Measurements from ENCODE around the gene SETD3. TPM values are rescaled to one million over a fixed set of nuclear protein-coding genes. Genes with fewer than 3 reads are reported as not detected.
"Not testable (repeated sequence)": the region's sequence is repeated elsewhere in the genome, so short reads cannot be mapped to it uniquely, and the experiment has no call there.

The SETD3 gene
- total RNA-seq, 1 experiment from 2014 or later: 60.0 TPM

DNA sequence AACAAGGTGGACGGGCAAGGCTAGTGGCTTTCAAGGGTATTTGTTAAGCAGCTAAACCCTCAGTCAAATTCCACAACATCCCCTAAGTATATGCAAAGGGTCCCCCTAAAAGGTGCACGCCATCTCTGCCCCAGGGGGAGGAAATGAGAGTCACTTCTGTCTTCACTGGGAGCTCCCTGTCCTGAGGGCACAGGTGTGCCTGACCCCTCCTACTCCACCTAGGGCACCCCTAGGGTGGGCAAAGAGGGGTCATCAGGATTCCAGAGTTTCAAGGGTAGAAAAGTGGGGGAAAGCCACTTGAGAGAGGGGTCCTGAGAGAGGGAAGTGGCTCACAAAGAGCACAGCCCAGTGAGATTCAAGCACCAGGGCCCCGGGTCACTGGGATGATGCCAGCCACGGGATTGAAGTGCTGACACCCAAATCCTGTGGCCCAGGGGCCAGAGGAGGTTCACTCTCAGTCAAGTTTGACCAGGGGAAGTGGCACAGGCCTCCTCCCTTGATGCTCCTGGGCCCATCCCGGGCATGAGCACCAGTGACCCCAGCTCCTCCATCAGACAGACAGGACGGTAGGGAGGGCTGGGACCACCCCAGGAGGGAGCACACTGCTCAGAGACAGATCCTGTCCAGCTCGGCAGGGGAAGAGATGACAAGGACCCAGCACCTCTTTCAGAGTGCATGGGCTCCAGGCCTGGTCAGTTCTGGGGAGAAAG, 126.3 kb downstream of the SETD3 start:
- no peaks in the 10 kb centered on the region for H3K27me3 ChIP-seq (ENCODE audit: control insufficient read depth, insufficient read depth, low read length)
- DNase-seq: no peak
- no peak overlapping the region for H3K4me3 ChIP-seq (ENCODE audit: insufficient read depth, low read depth, low read length)
- H3K36me3 ChIP-seq (replicated peaks; ENCODE audit: control insufficient read depth, insufficient read depth, low read length): no peaks in the 10 kb centered on the region

DNA sequence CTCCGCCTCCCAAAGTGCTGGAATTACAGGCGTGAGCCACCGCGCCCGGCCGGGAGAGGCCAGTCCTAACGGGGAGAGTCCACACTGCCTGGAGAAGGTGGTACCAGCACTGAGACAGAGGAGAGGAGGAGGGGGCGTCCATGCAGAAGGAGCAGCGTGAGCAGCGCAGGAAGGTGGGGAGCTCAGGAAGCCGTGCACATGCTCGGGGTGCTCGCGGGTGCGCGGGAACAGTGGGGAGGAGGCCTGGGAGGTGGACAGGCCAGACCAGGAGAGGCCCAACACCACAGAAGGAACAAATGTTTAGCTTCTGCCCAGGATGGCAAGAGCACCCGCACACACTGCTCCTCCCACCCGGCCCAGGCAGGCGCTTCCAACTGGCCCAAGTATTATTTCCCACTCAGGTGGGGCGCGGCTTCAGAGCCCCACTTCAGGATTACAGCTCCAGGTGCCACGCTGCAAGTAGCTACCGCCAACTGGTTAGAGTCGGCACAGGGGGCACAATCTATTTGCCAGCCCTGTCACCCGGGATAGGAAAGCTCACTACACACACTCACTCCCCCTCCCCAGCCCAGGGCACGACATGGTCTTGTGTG, 127.9 kb downstream of the SETD3 start:
- no peaks in the 10 kb centered on the region for H3K27me3 ChIP-seq (ENCODE audit: control insufficient read depth, insufficient read depth, low read length)
- H3K36me3 ChIP-seq (replicated peaks; ENCODE audit: control insufficient read depth, insufficient read depth, low read length): no peaks in the 10 kb centered on the region
- DNase-seq: no peak
- H3K4me3 ChIP-seq (ENCODE audit: insufficient read depth, low read depth, low read length): no peak overlapping the region

DNA sequence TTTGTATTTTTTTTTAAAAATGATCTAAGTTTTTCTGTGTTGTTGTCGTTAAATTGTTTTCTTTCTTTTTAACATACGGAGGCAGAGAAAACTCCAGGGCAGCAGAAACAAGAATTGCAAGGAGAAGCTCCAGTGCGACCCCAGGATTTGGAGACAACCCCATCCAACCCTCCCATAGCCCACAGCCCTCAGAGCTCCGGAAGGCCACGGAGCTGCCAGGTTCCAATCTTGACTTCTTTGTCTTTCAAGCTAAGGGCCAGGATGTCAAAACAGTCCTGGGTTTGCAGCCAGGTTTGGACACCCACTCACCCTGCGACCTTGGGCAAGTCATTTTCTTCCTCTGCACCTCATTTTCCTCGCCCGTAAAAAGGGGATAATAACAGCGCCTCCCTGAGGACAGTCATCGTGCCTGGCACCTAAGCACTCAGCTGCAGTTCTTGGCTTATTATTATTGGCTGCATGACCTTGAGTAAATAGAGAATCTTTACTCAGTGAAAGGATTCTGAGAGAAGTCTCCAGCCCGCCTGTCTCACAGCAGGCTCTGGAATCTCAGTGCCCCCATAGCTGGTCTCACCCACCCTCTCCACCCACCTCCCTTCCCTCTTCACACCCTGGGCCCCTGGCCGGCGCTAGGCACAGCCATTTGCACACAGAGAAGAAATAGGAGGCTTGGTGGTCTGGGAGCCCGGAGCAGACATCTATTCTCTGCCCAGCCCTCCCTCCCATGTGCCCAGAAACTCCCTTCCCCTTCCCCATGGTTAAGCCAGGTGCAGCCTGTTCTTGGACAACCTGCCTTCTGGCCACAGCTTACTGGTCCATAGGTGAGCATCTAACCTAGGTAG, 129.3 kb downstream of the SETD3 start:
- no peak overlapping the region for H3K4me3 ChIP-seq (ENCODE audit: insufficient read depth, low read depth, low read length)
- H3K36me3 ChIP-seq (replicated peaks; ENCODE audit: control insufficient read depth, insufficient read depth, low read length): no peaks in the 10 kb centered on the region
- no peak for DNase-seq
- no peaks in the 10 kb centered on the region for H3K27me3 ChIP-seq (ENCODE audit: control insufficient read depth, insufficient read depth, low read length)

DNA sequence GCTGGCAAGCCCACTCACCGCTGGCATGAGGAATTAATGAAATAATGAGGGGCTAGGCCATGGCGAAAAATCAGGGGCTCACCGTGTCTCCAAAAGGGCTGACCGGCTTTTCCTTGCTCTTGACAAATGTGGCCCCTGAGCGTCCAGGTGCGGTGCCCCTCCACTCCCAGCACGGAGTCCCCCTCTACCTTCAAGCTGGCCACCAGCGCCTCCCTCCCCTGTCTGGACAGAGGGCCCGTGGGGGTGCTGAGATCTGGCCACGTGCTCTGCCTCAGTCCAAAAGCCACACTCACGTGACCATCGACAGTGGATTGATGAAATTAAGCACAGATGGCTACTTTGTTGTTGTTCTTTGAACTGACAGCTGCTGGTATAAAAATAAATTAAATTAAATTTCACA, 129.9 kb downstream of the SETD3 start:
- peak; percentile 36 for DNase-seq
- Histone ChIP-seq H3K36me3 (replicated peaks; ENCODE audit: control insufficient read depth, insufficient read depth, low read length) (no peaks in the 10 kb centered on the region), H3K27me3 (ENCODE audit: control insufficient read depth, insufficient read depth, low read length) (no peaks in the 10 kb centered on the region), H3K4me3 (ENCODE audit: insufficient read depth, low read depth, low read length) (no peak overlapping the region)

DNA sequence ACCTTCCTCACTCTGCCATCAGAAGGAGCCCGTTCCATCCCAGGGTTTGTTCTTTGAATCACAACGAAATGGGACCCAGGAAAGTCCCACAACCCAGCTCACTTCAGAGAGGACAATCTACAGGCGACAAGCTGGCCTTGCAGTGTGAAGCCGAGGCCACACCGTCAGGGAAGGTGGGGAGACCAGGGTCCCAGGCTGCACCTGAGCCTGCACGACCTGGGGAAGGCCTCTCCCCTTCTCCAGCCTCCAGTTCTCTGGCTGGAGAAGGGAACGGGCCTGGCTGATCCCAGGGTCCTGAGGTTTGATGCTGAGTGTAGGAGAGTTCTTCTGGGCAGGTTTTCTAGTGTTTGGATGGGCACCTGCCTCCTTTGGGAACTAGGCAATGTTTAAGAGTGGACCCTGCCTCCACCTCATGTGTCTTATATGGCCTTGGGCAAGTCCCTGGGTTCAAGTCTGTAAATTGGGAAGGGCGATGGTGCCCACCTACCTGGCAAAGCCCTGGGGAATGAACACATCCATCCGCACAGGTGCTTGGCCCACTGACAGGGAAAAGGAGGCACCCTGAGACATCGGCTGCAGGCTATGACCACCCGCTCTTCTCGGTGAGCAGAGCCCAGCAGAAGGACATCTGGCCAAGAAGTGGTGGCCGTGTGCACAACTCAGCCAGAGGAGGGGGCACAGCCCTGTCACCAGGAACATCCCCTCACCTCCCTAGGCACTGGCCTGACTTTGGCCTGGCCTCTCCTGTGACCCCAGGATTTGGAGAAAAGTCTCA, 130.8 kb downstream of the SETD3 start:
- DNase-seq: no peak
- Histone ChIP-seq H3K27me3 (ENCODE audit: control insufficient read depth, insufficient read depth, low read length) (no peaks in the 10 kb centered on the region), H3K36me3 (replicated peaks; ENCODE audit: control insufficient read depth, insufficient read depth, low read length) (no peaks in the 10 kb centered on the region), H3K4me3 (ENCODE audit: insufficient read depth, low read depth, low read length) (no peak overlapping the region)

DNA sequence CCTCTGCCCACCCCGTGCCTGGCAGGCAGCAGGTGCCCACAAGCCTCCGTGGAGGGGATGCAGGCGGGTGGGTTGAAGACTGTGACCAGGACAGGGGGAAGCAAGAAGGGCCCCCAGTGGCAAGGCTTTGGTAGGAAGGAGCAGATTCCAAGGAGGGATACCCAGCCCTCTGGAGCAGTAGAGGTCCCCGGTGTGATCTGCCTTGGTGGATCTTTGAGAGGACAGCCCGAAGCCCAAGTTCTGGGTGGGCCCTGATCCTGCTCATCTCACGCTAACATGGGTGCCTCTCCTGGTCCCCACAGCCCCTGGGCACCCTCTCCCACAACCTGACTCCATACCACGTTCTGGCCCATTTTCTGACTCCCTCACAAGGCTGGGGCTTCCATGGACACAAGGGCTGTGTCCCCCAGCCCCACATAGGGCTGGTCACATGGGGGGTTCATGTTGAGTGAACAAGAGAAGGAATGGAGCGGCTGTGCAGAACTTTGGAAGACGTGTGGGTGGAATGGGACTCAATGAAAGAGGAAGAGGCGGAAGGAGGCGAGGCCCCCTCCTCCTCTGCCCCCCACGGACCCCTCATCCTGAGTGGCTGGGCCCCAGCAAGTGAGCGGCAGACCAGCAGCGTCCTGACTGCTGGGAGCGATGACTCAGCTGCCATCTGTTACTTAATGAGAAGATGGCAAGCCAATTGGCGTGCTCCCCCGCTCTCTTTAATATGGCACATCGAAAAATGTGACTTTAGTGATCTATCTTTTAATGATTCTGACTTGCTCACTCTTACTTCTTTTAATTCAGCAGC, 131.6 kb downstream of the SETD3 start:
- Histone ChIP-seq H3K27me3 (ENCODE audit: control insufficient read depth, insufficient read depth, low read length) (no peaks in the 10 kb centered on the region), H3K4me3 (ENCODE audit: insufficient read depth, low read depth, low read length) (no peak overlapping the region), H3K36me3 (replicated peaks; ENCODE audit: control insufficient read depth, insufficient read depth, low read length) (no peaks in the 10 kb centered on the region)
- peak; percentile 47 for DNase-seq

DNA sequence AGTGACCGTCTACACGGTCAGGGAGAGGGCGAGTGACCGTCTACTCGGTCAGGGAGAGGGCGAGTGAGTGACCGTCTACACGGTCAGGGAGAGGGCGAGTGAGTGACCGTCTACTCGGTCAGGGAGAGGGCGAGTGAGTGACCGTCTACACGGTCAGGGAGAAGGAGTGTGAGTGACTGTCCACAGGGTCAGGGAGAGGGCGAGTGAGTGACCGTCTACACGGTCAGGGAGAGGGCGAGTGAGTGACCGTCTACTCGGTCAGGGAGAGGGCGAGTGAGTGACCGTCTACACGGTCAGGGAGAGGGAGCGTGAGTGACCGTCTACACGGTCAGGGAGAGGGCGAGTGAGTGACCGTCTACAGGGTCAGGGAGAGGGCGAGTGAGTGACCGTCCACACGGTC, 132.4 kb downstream of the SETD3 start:
- DNase-seq; H3K36me3 ChIP-seq (replicated peaks; ENCODE audit: control insufficient read depth, insufficient read depth, low read length): not testable (repeated sequence)

More for the DNA sequence above, 132.4 kb downstream of the SETD3 start:
- H3K27me3 ChIP-seq (ENCODE audit: control insufficient read depth, insufficient read depth, low read length); H3K4me3 ChIP-seq (ENCODE audit: insufficient read depth, low read depth, low read length): not testable (repeated sequence)

Other genes with a start within 250 kb of the SETD3 start
- gene BCL11B, start 208.7 kb downstream of the SETD3 start, total RNA-seq (2014; rRNA removed; shearing (Covaris generic)): 5.7 and 6.1 TPM in 2 replicates
- 14.2 and 14.7 TPM in 2 replicates for gene CCNK, start 550 bp upstream of the SETD3 start, total RNA-seq (2014; rRNA removed; shearing (Covaris generic))
- gene CCDC85C, start 123.3 kb upstream of the SETD3 start, total RNA-seq (2014; rRNA removed; shearing (Covaris generic)): 44.9 and 50.2 TPM in 2 replicates
- gene HHIPL1, start 164.3 kb upstream of the SETD3 start, total RNA-seq (2014; rRNA removed; shearing (Covaris generic)): 2.2 and 3.4 TPM in 2 replicates
- 0.04 and 0.42 TPM in 2 replicates for gene CYP46A1, start 203.4 kb upstream of the SETD3 start, total RNA-seq (2014; rRNA removed; shearing (Covaris generic))

All from H7 (cell line).